ENCODE data around the gene TMPRSS11A. TPM values are rescaled to one million over a fixed set of nuclear protein-coding genes. Genes with fewer than 3 reads are reported as not detected.

The TMPRSS11A gene
- total RNA-seq, 2 experiments from 2014 or later = not detected

DNA sequence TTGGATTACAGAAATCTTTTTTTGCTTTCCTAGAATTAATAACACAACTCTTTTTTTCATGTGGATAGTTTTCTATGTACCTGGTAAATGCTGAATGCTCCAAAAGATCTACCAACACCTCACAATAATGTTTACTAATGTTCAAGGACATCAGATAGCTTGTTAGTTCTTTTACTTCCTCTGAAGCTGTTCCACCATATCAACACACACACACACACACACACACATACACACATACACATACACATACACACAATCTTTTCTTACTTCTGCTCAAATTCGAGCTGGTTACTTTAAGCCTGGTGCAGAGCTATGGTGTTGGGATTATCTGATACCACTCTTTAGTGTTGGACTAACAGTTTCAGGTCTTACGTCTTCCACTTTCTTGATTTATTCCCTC is 51.2 kb downstream of the TMPRSS11A start:
- CTCF ChIA-PET = interaction anchor here (1.2 to 2.5 kb wide), 5 partner anchors 9 to 166 kb away, joined by 3 to 12 read pairs (median 4); no protein-coding TSS in a partner anchor
- Mint-ChIP-seq H3K9me3 (ENCODE audit: low read depth) (no peaks in the 10 kb centered on the region), H3K4me3 (no peak overlapping the region), H3K27ac (no peak overlapping the region), H3K27me3 (peaks cover 9% of the 10 kb centered on the region), H3K36me3 (ENCODE audit: low read depth) (no peaks in the 10 kb centered on the region), H3K4me1 (no peaks in the 10 kb centered on the region)
- ATAC-seq = no peak
- no peak for DNase-seq
- intact Hi-C loops (cut with DNase I, micrococcal nuclease) = loop anchor here in 1 of 2 experiments (5.0 kb wide), 1 partner anchor 165 kb away; no protein-coding TSS in a partner anchor
- POLR2A ChIA-PET = no interaction called here

- Mint-ChIP-seq H3K27me3 (peaks cover 9% of the 10 kb centered on the region), H3K4me3 (no peak overlapping the region), H3K27ac (no peak overlapping the region), H3K4me1 (no peaks in the 10 kb centered on the region), H3K36me3 (ENCODE audit: low read depth) (no peaks in the 10 kb centered on the region), H3K9me3 (ENCODE audit: low read depth) (no peaks in the 10 kb centered on the region)
- ChIA-PET POLR2A (no interaction called here), CTCF (interaction anchor here (0.6 to 2.5 kb wide), 9 partner anchors 9 to 166 kb away, joined by 3 to 12 read pairs (median 3); partner anchors contain the start of gene GNRHR)
- intact Hi-C loops (cut with DNase I, micrococcal nuclease) = loop anchor here (2.0 to 5.0 kb wide), 4 partner anchors 39 to 363 kb away; no protein-coding TSS in a partner anchor
- no peak for ATAC-seq
- no peak for DNase-seq
Observed at GRCh38 chr4:67911638-67912037, 51.7 kb downstream of the TMPRSS11A start.

DNA sequence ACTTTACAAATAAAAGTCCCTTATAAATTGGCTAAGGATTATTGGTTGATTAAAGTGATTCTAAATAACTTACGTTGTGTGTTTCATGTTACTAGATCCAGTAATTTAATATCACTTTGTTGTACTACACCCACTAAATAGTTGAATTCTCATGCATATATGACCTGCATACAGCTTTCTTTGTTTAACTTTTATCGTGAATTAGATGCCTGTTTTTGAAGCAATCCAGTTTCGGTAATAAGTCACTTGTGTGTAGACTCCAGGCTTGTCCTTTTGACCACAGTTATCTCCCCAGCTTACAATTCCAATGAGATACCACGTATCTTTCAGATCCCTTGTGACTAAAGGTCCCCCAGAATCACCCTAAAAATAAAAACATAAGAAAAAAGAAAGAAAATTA is 52.2 kb downstream of the TMPRSS11A start:
- peaks cover 9% of the 10 kb centered on the region for H3K27me3 Mint-ChIP-seq
- no peaks in the 10 kb centered on the region for H3K9me3 Mint-ChIP-seq (ENCODE audit: low read depth)
- H3K4me1 Mint-ChIP-seq = no peaks in the 10 kb centered on the region
- ChIA-PET CTCF (interaction anchor here (0.5 to 2.5 kb wide), 17 partner anchors 9 to 441 kb away, joined by 3 to 12 read pairs (median 3); partner anchors contain the start of gene GNRHR), POLR2A (no interaction called here)
- H3K4me3 Mint-ChIP-seq = no peak overlapping the region
- no peaks in the 10 kb centered on the region for H3K36me3 Mint-ChIP-seq (ENCODE audit: low read depth)
- intact Hi-C loops (cut with DNase I, micrococcal nuclease) = loop anchor here (2.0 to 5.0 kb wide), 4 partner anchors 38 to 362 kb away; no protein-coding TSS in a partner anchor
- no peak for ATAC-seq
- no peak overlapping the region for H3K27ac Mint-ChIP-seq
- no peak for DNase-seq

DNA sequence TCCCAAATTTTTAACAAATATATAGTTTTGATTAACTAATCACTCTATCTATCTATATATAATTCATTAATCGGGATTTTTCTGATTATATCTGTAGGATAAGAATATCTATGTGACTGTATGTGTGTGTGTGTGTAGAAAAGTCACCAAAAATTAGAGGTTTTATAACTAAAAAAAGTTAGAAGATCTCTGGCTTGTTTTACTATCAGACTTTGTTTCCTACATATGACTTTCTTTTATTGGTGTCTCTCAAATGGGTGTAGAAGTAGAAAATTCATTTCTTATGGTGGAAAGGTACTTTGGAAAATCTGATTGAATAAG is 52.7 kb downstream of the TMPRSS11A start:
- intact Hi-C loops (cut with DNase I, micrococcal nuclease) = loop anchor here (1.0 to 5.0 kb wide), 6 partner anchors 38 to 362 kb away; no protein-coding TSS in a partner anchor
- no peaks in the 10 kb centered on the region for H3K36me3 Mint-ChIP-seq (ENCODE audit: low read depth)
- H3K9me3 Mint-ChIP-seq (ENCODE audit: low read depth) = no peaks in the 10 kb centered on the region
- peaks cover 6% of the 10 kb centered on the region for H3K27me3 Mint-ChIP-seq
- DNase-seq = no peak
- ChIA-PET POLR2A (no interaction called here), CTCF (interaction anchor here (0.6 to 2.5 kb wide), 13 partner anchors 10 to 440 kb away, joined by 3 to 12 read pairs (median 3); partner anchors contain the start of gene GNRHR)
- H3K4me3 Mint-ChIP-seq = no peak overlapping the region
- ATAC-seq = no peak
- H3K4me1 Mint-ChIP-seq = no peaks in the 10 kb centered on the region
- no peak overlapping the region for H3K27ac Mint-ChIP-seq

GRCh38 chr4:67909905-67910584 is 53.2 kb downstream of the TMPRSS11A start:
- Mint-ChIP-seq H3K36me3 (ENCODE audit: low read depth) (no peaks in the 10 kb centered on the region), H3K4me3 (no peak overlapping the region), H3K27me3 (peaks cover 9% of the 10 kb centered on the region), H3K27ac (no peak overlapping the region), H3K4me1 (no peaks in the 10 kb centered on the region), H3K9me3 (ENCODE audit: low read depth) (no peaks in the 10 kb centered on the region)
- CTCF ChIA-PET = interaction anchor here (0.9 to 2.5 kb wide), 9 partner anchors 10 to 363 kb away, joined by 3 to 12 read pairs (median 5); no protein-coding TSS in a partner anchor
- intact Hi-C loops (cut with DNase I, micrococcal nuclease) = loop anchor here (1.0 to 5.0 kb wide), 6 partner anchors 37 to 361 kb away; no protein-coding TSS in a partner anchor
- ATAC-seq (no peak), DNase-seq (no peak)
- POLR2A ChIA-PET = no interaction called here

- DNase-seq = no peak
- ChIA-PET POLR2A (no interaction called here), CTCF (no interaction called here)
- Mint-ChIP-seq H3K9me3 (ENCODE audit: low read depth) (no peaks in the 10 kb centered on the region), H3K36me3 (ENCODE audit: low read depth) (no peaks in the 10 kb centered on the region), H3K27ac (no peak overlapping the region), H3K4me3 (no peak overlapping the region), H3K27me3 (peaks cover 9% of the 10 kb centered on the region), H3K4me1 (no peaks in the 10 kb centered on the region)
- ATAC-seq = no peak
- intact Hi-C loops (cut with DNase I, micrococcal nuclease) = no loop called here
Observed at GRCh38 chr4:67907650-67908049, 55.6 kb downstream of the TMPRSS11A start.

DNA sequence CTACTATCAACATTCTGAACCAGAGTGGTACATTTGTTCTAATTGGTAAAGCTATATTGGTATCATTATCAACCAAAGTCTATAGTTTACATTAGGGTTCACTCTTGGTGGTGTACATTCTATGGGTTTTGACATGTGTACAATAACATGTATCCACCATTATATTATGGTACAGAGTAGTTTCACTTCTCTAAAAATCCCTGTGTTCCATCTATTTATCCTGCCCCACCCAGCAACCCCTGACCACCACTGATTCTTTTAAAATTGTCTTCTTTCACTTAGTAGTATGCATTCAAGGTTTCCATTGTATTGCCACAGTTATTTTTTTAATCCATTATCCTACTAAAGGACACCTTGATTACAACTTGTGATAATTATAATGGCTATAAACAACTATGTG is 64.2 kb downstream of the TMPRSS11A start:
- intact Hi-C loops (cut with DNase I, micrococcal nuclease) = no loop called here
- Mint-ChIP-seq H3K27me3 (no peaks in the 10 kb centered on the region), H3K9me3 (ENCODE audit: low read depth) (no peaks in the 10 kb centered on the region), H3K4me1 (no peaks in the 10 kb centered on the region), H3K36me3 (ENCODE audit: low read depth) (no peaks in the 10 kb centered on the region), H3K27ac (no peak overlapping the region), H3K4me3 (no peak overlapping the region)
- CTCF ChIA-PET = interaction anchor here (2.1 kb wide), 1 partner anchor 10 kb away, joined by 8 read pairs; no protein-coding TSS in a partner anchor
- DNase-seq (no peak), ATAC-seq (no peak)
- POLR2A ChIA-PET = no interaction called here

- Mint-ChIP-seq H3K27me3 (no peaks in the 10 kb centered on the region), H3K36me3 (ENCODE audit: low read depth) (no peaks in the 10 kb centered on the region), H3K4me1 (no peaks in the 10 kb centered on the region), H3K9me3 (ENCODE audit: low read depth) (no peaks in the 10 kb centered on the region), H3K27ac (no peak overlapping the region), H3K4me3 (no peak overlapping the region)
- DNase-seq (no peak), ATAC-seq (no peak)
- intact Hi-C loops (cut with DNase I, micrococcal nuclease) = no loop called here
- ChIA-PET CTCF (interaction anchor here (1.5 kb wide), 1 partner anchor 12 kb away, joined by 3 read pairs; no protein-coding TSS in a partner anchor), POLR2A (no interaction called here)
Observed at GRCh38 chr4:67897686-67898085, 65.6 kb downstream of the TMPRSS11A start.

DNA sequence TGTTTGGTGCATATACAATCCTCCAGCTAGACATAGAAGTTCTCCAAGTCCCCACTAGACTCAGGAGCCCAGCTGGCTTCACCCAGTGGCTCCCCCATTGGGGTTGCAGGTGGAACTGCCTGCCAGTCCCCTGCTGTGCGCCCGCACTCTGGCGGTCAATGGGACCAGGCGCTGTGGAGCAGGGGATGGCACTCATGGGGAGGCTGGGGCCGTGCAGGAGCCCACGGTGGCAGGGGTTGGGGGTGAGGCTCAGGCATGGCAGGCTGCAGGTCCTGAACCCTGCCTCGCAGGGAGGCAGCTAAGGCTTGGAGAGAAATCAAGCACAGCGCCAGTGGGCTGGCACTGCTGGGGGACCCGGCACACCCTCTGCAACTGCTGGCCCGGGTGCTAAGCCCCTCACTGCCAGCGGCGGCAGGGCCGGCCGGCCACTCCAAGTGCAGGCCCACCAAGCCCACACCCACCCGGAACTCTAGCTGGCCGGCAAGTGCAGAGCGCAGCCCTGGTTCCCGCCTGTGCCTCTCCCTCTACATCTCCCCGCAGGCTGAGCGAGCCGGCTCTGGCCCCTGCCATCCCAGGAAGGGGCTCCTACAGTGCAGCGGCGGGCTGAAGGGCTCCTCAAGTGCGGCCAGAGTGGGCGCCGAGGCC is 66.8 kb downstream of the TMPRSS11A start:
- POLR2A ChIA-PET = no interaction called here
- H3K4me1 Mint-ChIP-seq = no peaks in the 10 kb centered on the region
- H3K27ac Mint-ChIP-seq = no peak overlapping the region
- DNase-seq (no peak), ATAC-seq (no peak)
- intact Hi-C loops (cut with DNase I, micrococcal nuclease) = no loop called here
- H3K9me3 Mint-ChIP-seq (ENCODE audit: low read depth) = no peaks in the 10 kb centered on the region
- CTCF ChIA-PET = no interaction called here
- no peaks in the 10 kb centered on the region for H3K27me3 Mint-ChIP-seq
- no peaks in the 10 kb centered on the region for H3K36me3 Mint-ChIP-seq (ENCODE audit: low read depth)
- no peak overlapping the region for H3K4me3 Mint-ChIP-seq

GRCh38 chr4:67894659-67895058 is 68.6 kb downstream of the TMPRSS11A start:
- H3K9me3 Mint-ChIP-seq (ENCODE audit: low read depth) = no peaks in the 10 kb centered on the region
- H3K27me3 Mint-ChIP-seq = no peaks in the 10 kb centered on the region
- no peaks in the 10 kb centered on the region for H3K36me3 Mint-ChIP-seq (ENCODE audit: low read depth)
- ATAC-seq = no peak
- H3K4me1 Mint-ChIP-seq = no peaks in the 10 kb centered on the region
- H3K4me3 Mint-ChIP-seq = no peak overlapping the region
- intact Hi-C loops (cut with DNase I, micrococcal nuclease) = no loop called here
- no peak overlapping the region for H3K27ac Mint-ChIP-seq
- ChIA-PET CTCF (no interaction called here), POLR2A (no interaction called here)
- no peak for DNase-seq

- DNase-seq (no peak), ATAC-seq (no peak)
- H3K27ac Mint-ChIP-seq = no peak overlapping the region
- H3K36me3 Mint-ChIP-seq (ENCODE audit: low read depth) = no peaks in the 10 kb centered on the region
- no peaks in the 10 kb centered on the region for H3K9me3 Mint-ChIP-seq (ENCODE audit: low read depth)
- H3K4me1 Mint-ChIP-seq = no peaks in the 10 kb centered on the region
- POLR2A ChIA-PET = no interaction called here
- intact Hi-C loops (cut with DNase I, micrococcal nuclease) = no loop called here
- no peaks in the 10 kb centered on the region for H3K27me3 Mint-ChIP-seq
- H3K4me3 Mint-ChIP-seq = no peak overlapping the region
- CTCF ChIA-PET = interaction anchor here (0.7 to 1.8 kb wide), 4 partner anchors 10 to 812 kb away, joined by 3 to 7 read pairs (median 4); no protein-coding TSS in a partner anchor
Observed at GRCh38 chr4:67892905-67893304, 70.4 kb downstream of the TMPRSS11A start.

DNA sequence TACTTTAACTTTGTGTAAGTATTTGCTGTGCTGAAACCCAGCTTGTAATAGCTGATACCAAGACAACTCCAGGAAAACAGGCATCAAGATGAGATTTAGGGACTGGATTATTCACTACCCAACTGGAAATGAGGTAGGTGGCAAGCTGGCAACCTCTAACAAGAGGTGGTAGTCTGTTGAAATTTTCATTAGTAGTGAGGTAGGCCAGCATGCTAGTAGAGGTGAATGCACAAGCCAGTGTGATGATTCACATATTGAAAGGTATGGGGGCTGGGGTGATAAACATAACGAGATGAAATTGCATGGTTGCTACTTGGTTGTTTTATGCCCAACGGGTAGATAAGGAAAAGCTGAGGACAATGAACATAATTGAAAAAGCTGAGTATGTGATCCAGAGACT is 71.0 kb downstream of the TMPRSS11A start:
- ATAC-seq (no peak), DNase-seq (no peak)
- Mint-ChIP-seq H3K36me3 (ENCODE audit: low read depth) (no peaks in the 10 kb centered on the region), H3K27ac (no peak overlapping the region), H3K9me3 (ENCODE audit: low read depth) (no peaks in the 10 kb centered on the region), H3K4me1 (no peaks in the 10 kb centered on the region), H3K27me3 (no peaks in the 10 kb centered on the region), H3K4me3 (no peak overlapping the region)
- intact Hi-C loops (cut with DNase I, micrococcal nuclease) = no loop called here
- POLR2A ChIA-PET = no interaction called here
- CTCF ChIA-PET = interaction anchor here (0.9 to 1.8 kb wide), 4 partner anchors 9 to 146 kb away, joined by 3 to 7 read pairs (median 4); no protein-coding TSS in a partner anchor

All from activated CD4-positive, alpha-beta T cell treated with anti-CD3 and anti-CD28 coated beads for 36 hours (primary cell).